Stimulated activated CD8-positive, alpha-beta memory T cell treated with anti-CD3 and anti-CD28 coated beads, Interleukin-12 subunit alpha, Interleukin-12 subunit beta, amount 100 ng/mL, for 1 hour (primary cell): ENCODE data around the gene RAB36.

ENCODE experiments used
- DNase-seq: peaks from one replicate; pipeline ENCODE4 v3.0.0-alpha.2; 2020; ENCODE audit warnings: low read depth

RAB36 gene

DNA sequence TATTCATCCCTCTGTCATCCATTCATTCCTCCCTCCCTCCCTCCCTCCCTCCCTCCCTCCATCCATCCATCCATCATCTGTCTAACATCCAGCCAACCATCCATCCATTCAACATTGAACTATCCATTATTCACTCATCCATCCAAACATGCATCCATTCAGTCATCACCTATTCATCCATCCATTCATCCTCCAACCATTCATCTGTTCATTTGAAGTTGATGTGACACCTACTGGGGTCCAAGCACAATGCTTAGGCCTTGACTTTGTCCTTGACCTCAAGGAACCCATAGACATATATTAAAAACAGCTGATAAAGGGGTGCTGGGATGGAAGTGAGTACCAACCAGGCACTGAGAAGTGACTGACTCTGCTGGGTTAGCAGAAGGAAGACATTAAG lies 61.6 kb downstream of the RAB36 start:
- DNase-seq = no peak

DNA sequence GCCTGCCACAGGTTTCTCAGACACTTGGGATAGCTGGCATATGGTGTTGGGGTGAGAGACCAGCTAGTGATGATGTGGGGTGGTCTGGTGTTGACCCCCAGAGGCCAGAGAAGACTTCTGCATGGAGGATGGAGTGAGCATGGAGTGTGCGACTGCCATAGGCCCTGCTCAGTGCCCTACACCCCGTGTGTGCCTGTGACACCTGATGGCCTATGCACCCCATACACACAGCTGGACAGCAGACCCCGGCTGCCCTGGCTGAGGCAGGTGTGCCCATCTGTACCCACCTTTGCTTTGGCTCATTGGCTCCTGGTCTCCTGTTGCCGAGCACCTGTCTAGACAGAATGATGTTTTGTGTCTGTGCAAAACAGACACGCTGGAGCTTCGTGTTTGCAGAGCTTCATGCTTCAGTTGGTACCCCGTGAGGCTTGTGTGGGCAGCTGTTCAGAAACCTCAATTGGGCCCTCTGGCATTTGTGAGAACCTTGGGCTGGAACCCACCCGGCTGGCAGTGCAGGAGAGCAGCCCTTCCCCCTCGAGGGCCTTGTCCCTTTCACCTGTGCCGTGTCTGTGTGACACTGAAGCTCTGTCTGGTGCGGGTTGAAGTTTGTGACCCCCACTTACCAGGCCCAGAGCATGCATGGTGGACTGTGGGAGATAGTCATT lies 62.6 kb downstream of the RAB36 start:
- DNase-seq = no peak

DNA sequence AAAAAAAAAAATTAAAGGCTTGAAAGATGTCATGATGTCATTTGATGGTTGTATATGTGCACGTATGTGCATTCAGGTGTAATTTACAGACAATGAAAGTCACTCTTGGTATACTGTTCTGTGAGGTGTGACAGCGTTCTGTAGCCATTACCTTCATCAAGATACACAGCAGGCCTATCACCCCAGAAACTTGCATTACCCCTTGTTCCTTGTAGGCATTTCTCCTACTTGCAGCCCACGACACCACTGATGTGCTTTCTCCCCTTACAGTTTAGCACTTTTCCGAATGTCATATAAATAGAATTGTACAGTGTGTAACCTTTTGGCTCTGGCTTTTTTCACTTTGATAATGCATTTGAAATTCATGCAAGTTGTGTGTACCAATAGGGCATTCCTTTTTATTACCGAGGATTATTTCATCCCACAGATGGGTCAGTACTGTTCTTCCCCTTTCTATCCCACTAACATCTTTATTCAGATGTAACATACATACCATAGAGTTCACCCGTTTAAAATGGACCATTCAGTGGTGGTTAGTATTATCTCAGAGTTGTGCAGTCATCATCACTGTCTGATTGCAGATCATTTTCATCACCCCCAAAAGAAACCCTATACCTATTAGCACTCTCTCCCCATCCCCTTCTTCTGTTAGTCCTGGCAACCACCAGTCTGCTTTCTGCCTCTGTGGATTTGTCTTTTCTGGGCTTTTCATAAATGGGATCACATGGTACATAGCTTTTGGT lies 65.3 kb downstream of the RAB36 start:
- no peak for DNase-seq

DNA sequence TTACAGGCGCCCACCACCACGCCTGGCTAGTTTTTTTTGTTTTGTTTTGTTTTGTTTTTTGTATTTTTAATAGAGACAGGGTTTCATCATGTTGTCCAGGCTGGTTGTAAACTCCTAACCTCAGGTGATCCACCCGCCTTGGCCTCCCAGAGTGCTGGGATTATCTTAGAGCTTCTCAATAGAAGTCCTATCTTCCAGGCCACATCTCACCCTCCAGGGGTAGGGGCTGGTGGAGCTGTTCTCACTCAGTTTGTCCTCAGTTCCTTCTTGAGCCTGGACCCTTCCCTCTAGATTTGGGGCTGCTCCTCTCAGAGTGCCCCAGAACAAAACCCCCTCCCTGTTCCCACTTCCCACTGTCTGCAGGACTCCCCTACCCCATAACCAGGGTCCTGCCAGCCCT lies 66.3 kb downstream of the RAB36 start:
- no peak for DNase-seq

DNA sequence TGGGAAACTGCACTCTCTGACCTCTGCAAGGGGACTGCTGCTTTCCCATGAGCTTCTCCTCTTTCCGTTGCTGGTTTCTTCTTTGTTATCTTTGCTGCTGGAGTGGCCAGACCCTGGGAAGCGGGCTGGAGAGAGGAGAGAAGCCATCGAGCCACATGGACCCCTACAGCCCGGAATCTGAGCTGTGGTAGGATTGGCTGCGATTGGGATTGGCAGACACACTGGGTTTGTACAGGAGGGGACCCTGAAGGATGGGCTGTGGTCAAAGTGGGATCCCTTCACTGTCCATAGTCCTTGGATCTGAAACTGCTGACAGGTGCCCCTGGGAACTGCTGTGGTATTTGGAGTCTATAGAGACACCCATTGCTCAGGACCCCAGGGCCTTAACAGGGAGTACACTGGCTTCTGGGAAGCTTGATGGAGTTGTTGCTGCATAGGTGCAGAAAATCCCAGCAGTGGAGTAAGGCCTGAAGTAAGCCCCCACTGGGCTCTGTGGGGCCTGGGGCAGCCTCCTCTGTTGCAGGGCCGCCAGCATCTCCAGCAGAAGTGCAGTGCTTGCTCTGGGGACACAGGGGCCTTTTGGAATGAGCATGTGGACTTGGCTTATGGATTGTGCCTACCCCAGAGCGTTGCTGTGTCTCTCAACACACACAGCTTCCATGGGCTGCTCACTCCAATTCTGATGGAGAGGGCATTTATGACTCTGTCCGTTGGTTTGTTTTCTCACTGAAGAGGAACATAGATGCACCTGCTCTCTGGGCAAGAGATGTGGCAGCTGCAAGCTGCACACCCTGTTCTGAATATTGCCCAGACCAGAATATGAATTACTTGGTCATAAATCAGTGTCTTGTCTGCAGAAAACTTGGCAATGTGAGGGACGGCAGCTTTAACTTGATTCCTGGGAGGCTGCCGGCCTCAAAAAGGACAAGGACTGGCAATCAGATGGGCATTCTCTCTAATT lies 67.1 kb downstream of the RAB36 start:
- no peak for DNase-seq

DNA sequence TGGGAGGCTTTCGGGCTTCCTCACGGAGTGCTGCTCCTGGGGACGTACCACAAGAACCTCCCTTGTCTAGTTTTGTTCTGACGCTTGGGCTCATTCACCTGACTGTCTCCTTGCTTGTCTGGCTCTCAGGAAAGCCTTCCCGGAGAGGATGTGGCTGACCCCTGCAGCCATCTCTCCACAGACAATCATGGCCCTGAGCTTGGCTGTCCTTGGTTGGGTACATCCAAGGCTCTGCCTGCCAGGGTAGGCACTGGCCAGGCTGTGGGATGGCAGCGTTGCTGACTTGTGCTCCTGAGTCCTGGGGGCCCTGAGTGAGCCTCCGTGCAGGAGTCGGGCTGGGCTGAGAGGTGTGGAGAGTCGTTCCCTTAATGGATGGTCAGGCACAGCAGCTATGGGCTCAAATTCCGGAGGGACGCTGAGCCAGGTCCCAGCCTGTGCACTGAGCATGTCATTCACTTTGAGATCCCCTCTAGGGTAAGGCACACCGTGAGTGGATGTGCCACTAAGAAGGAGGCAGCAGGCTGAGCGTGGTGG lies 67.8 kb downstream of the RAB36 start:
- no peak for DNase-seq

DNA sequence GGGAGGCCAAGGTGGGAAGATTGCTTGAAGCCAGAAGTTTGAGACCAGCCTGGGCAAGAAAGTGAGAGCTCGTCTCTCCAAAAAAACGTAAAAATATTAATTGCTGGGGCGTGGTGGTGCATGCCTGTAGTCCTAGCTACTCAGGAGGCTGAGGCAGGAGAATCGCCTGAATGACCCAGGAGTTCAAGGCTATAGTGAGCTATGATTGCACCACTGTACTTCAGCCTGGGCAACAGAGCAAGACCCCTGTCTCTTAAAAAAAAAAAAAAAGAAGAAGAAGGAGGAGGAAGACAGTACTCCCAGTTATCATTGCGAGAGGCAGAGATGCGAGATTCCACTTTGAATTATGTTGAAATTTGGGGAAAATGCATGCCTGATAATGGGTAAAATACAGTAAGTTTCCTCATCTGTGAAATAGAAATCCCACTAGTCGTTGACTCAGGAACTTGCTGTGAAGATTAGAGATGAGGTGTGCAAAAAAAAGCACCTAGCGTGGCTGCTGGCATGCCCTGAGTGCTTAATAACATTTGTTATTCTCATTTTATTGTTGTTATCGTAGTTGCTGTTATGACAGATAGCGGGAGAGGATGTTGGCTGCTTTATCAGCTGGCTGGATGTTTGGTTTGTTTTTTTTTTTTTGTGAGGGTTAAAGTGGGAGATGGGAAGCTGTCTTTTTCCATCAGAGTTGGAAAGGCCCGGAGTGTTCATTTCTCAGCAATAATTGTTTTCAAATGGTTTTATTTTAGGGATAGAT lies 68.5 kb downstream of the RAB36 start:
- DNase-seq = no peak
